Transverse colon (tissue), 4 donors: ENCODE data around the gene KRTAP16-1. TPM values are rescaled to one million over a fixed set of nuclear protein-coding genes. Genes with fewer than 3 reads are reported as not detected.

ENCODE experiments used
- DNase-seq: peaks from one replicate; pipeline ENCODE4 v3.0.0-alpha.2; 2019
- H3K27ac ChIP-seq, 4 donors: fragments of 200-600 bp; sonication (generic); 2 replicates each; pipeline ENCODE4 v1.5.1; 2016 to 2018; ENCODE audit warnings: inconsistent platforms in 4 of 4
- H3K27me3 ChIP-seq: fragments of 200-600 bp; sonication (generic); 2 replicates; pipeline ENCODE4 v1.5.1; 2017; ENCODE audit warnings: inconsistent platforms
- H3K36me3 ChIP-seq, 4 donors: fragments of 200-600 bp; sonication (generic); 2 replicates each; pipeline ENCODE4 v1.5.1; 2017 to 2019; ENCODE audit warnings: inconsistent platforms in 4 of 4
- H3K4me1 ChIP-seq, 4 donors: fragments of 200-600 bp; sonication (generic); 2 replicates each; pipeline ENCODE4 v1.5.1; 2017 to 2020; ENCODE audit warnings: inconsistent platforms in 4 of 4
- H3K4me3 ChIP-seq, 4 donors: fragments of 200-600 bp; sonication (generic); 1 replicate in 1 of 4; 2 replicates in 3 of 4; pipeline versions ENCODE4 v1.5.1 to v1.6.1; 2017 to 2019; ENCODE audit warnings: inconsistent platforms in 4 of 4
- H3K9me3 ChIP-seq, 2 donors: fragments of 200-600 bp; sonication (generic); 2 replicates each; pipeline ENCODE4 v1.5.1; 2017 to 2019; ENCODE audit warnings: inconsistent platforms in 2 of 2
- EP300 ChIP-seq: sonication (generic); formaldehyde crosslinking; IDR thresholded peaks from one replicate; pipeline ENCODE4 v1.6.1; 2017; ENCODE audit warnings: antibody characterized with exemption, low read depth
- POLR2A ChIP-seq: fragments of 450-650 bp; IDR thresholded peaks from one replicate; pipeline ENCODE4 v1.6.1; 2016; ENCODE audit warnings: antibody characterized with exemption, mild to moderate bottlenecking, moderate library complexity
- POLR2AphosphoS5 ChIP-seq, 3 donors: sonication (generic); formaldehyde crosslinking; IDR thresholded peaks; one replicate each; pipeline ENCODE4 v1.6.1; 2016; ENCODE audit warnings: antibody characterized with exemption in 3 of 3
- WGBS, 2 donors: methylation state at CpG; one replicate each; pipeline ENCODE4 v1.1.5; 2018; ENCODE audit warnings: low coverage in 1 of 2; 5-methylcytosine and 5-hydroxymethylcytosine counted together
- in situ Hi-C, 4 donors: fragments of 200-750 bp; cut with MboI; loops; one replicate each; pipeline versions ENCODE4 v1.15.0 to v1.15.1; 2017; ENCODE audit warnings: low sequenced_read_pairs in 3 of 4, low pct_ligation_motif_present in 1 of 4, low pct_unique_long_range_greater_than_20kb in 1 of 4
- intact Hi-C: fragments of 100-400 bp; cut with DNase I; formaldehyde crosslinking; loops from one replicate; pipeline ENCODE4 v1.15.1; 2023; ENCODE audit warnings: low total_unique reads
- total RNA-seq, 4 donors: library from RNA; depleted of rRNA; stranded (reverse); fragments of >200 nt; gene quantifications; one replicate each; pipeline ENCODE4 v1.1.0, GENCODE V29; 2016
- TF ChIP-seq, protein P1 (sequence below), 5 experiments: fragments of 200-600 bp in 3 of 5; fragments of 450-650 bp in 2 of 5; sonication (generic) in 3 of 5; IDR thresholded peaks; 1 replicate in 2 of 5; 2 replicates in 3 of 5; pipeline ENCODE4 v1.5.1; 2016 to 2017; ENCODE audit warnings: antibody characterized with exemption in 5 of 5, inconsistent platforms in 3 of 5, mild to moderate bottlenecking in 2 of 5, moderate library complexity in 1 of 5

Gene KRTAP16-1
- total RNA-seq, 4 donors from 2014 or later = not detected

DNA sequence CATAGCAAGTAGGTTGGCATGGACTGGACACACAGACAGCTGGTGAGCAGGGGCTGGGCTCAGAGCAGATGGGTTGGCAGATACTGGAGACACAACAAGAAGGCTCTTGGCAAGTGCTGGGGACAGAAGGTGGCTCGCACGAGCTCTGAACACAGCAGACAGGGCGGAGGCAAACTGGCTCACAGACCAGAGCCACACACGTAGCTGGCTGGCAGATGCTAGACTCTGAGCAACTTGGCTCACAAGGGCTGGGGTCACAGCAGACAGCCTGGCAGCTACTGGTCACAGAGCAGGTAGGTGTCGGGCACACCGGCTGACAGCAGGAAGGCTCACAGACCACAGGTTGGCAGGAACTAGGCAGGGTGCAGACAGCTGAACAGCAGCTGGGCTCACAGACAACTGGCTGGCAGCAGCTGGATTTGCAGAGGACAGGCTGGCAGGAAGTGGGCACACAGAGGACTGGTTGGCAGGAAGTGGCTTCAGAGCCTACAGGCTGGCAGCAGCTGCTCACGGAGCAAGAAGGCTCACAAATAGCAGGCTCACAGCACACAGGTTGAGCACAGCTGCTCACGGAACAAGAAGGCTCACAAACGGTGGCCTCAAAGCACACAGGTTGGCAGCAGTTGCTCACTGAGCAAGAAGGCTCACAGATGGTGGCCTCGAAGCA, 725 bp downstream of the KRTAP16-1 start:
- WGBS, 2 donors = 60% methylated on average over 10 of the region's 10 CpGs; no CpG with 5 or more reads in 1 of the 2 donors

DNA sequence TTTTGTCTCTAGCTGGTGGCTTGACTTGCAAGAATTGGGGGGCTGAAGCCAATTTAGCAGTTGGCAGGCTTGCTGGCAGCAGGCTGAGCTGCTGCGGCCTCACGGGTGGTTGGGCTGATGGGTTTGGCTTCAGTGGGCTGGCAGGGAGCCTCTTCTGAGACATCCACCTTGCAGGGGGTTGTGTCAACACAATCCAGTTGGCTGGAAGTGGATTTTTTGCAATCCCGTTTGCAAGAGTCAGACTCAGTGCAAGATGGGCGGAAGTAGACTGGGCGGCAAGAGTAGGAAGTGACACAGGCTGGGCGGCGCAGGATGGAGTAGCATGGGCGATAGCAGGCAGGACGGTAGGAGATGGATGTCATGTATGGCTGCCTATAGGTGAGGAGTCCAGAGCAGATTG, 1.5 kb downstream of the KRTAP16-1 start:
- TF ChIP-seq POLR2AphosphoS5 (IDR thresholded peaks at IDR 0.05) (no peak), EP300 (no peak), POLR2A (no peak)
- TF ChIP-seq, protein P1, sequence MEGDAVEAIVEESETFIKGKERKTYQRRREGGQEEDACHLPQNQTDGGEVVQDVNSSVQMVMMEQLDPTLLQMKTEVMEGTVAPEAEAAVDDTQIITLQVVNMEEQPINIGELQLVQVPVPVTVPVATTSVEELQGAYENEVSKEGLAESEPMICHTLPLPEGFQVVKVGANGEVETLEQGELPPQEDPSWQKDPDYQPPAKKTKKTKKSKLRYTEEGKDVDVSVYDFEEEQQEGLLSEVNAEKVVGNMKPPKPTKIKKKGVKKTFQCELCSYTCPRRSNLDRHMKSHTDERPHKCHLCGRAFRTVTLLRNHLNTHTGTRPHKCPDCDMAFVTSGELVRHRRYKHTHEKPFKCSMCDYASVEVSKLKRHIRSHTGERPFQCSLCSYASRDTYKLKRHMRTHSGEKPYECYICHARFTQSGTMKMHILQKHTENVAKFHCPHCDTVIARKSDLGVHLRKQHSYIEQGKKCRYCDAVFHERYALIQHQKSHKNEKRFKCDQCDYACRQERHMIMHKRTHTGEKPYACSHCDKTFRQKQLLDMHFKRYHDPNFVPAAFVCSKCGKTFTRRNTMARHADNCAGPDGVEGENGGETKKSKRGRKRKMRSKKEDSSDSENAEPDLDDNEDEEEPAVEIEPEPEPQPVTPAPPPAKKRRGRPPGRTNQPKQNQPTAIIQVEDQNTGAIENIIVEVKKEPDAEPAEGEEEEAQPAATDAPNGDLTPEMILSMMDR (IDR thresholded peaks at IDR 0.05) = no peak
- WGBS, 2 donors = 85% methylated on average over 9 of the region's 9 CpGs; no CpG with 5 or more reads in 1 of the 2 donors
- Histone ChIP-seq H3K9me3 (no peaks in the 10 kb centered on the region), H3K36me3 (no peaks in the 10 kb centered on the region), H3K4me3 (no peak overlapping the region), H3K4me1 (no peaks in the 10 kb centered on the region), H3K27me3 (no peaks in the 10 kb centered on the region), H3K27ac (no peak overlapping the region)
- intact Hi-C loops = no loop called here
- no peak for DNase-seq
- in situ Hi-C loops = no loop called here

More for the DNA sequence above, 725 bp downstream of the KRTAP16-1 start:
- H3K4me1 ChIP-seq = no peaks in the 10 kb centered on the region
- in situ Hi-C loops = no loop called here
- H3K36me3 ChIP-seq = no peaks in the 10 kb centered on the region
- H3K9me3 ChIP-seq = no peaks in the 10 kb centered on the region
- no peaks in the 10 kb centered on the region for H3K27me3 ChIP-seq
- peak overlapping the region in 2 of 4 donors; percentile 20 to 46 for H3K27ac ChIP-seq
- intact Hi-C loops = no loop called here
- TF ChIP-seq, protein P1 (IDR thresholded peaks at IDR 0.05) = no peak
- TF ChIP-seq POLR2A (peak; percentile 21), POLR2AphosphoS5 (IDR thresholded peaks at IDR 0.05) (peak in 2 of 3 donors; percentile 58 to 64)
- peak; percentile 63 for DNase-seq
- H3K4me3 ChIP-seq = no peak overlapping the region

GRCh38 chr17:41304091-41304490, 5.0 kb downstream of the KRTAP16-1 start:
- no peak for DNase-seq
- Histone ChIP-seq H3K27ac (no peak overlapping the region), H3K4me3 (no peak overlapping the region), H3K4me1 (no peaks in the 10 kb centered on the region), H3K36me3 (no peaks in the 10 kb centered on the region), H3K9me3 (no peaks in the 10 kb centered on the region), H3K27me3 (no peaks in the 10 kb centered on the region)
- WGBS, 2 donors = 80 to 84% methylated on average over 11 to 12 of the region's 12 CpGs
- intact Hi-C loops (no loop called here), in situ Hi-C loops (no loop called here)
- TF ChIP-seq, protein P1 (IDR thresholded peaks at IDR 0.05) = no peak
- TF ChIP-seq POLR2AphosphoS5 (IDR thresholded peaks at IDR 0.05) = no peak
- TF ChIP-seq EP300 = no peak
- no peak for TF ChIP-seq POLR2A

DNA sequence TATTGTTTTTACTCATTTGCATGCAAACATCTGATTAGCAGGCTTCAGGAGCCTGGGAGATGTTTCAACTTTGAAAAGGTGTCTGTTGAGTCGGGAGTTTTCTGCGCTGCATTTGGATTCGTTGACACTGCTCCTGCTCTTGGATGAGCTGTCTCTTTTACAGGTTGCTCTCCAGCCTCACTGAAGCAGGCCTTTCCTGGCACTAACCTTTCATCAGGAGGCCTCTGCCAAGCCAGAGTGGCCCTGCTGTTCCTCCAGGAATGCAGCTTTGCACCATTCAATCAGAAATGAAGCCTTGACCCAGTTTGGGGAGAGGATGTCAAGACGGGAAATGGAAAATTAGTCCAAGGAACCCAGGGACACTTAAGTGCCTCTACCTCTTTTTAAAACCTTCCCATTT, 6.1 kb downstream of the KRTAP16-1 start:
- no peak overlapping the region for H3K4me3 ChIP-seq
- intact Hi-C loops (no loop called here), in situ Hi-C loops (no loop called here)
- H3K27me3 ChIP-seq = peaks cover 5% of the 10 kb centered on the region
- no peak for DNase-seq
- H3K9me3 ChIP-seq = no peaks in the 10 kb centered on the region
- no peaks in the 10 kb centered on the region for H3K4me1 ChIP-seq
- no peaks in the 10 kb centered on the region for H3K36me3 ChIP-seq
- TF ChIP-seq EP300 = no peak
- TF ChIP-seq, protein P1 (IDR thresholded peaks at IDR 0.05) = no peak
- no peak for TF ChIP-seq POLR2A
- no peak for TF ChIP-seq POLR2AphosphoS5 (IDR thresholded peaks at IDR 0.05)
- H3K27ac ChIP-seq = no peak overlapping the region
- WGBS, 2 donors = 83 to 90% methylated on average over 1 to 4 of the region's 4 CpGs
